Measurements from ENCODE around the gene GDA.

GDA gene

DNA sequence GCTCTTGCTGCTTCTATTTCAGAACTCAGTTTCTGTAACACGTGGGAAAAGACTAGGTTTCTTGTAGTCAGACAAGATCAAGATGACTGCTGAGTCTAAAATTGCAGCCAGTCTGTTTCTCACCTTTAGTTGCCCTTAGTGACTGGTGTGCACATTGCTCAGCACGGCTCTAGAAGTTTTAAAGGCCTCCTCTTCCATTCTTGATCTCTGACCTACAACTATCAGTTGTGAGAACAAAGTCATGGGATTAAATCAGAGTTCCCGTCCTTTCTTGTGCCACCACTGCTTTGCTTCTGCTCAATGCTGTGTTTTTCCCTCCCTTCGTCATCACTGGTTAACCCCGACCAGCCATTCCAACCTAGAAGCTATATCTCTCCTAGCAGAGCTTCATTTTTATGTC is 52.8 kb downstream of the GDA start:
- TF ChIP-seq, protein P1, sequence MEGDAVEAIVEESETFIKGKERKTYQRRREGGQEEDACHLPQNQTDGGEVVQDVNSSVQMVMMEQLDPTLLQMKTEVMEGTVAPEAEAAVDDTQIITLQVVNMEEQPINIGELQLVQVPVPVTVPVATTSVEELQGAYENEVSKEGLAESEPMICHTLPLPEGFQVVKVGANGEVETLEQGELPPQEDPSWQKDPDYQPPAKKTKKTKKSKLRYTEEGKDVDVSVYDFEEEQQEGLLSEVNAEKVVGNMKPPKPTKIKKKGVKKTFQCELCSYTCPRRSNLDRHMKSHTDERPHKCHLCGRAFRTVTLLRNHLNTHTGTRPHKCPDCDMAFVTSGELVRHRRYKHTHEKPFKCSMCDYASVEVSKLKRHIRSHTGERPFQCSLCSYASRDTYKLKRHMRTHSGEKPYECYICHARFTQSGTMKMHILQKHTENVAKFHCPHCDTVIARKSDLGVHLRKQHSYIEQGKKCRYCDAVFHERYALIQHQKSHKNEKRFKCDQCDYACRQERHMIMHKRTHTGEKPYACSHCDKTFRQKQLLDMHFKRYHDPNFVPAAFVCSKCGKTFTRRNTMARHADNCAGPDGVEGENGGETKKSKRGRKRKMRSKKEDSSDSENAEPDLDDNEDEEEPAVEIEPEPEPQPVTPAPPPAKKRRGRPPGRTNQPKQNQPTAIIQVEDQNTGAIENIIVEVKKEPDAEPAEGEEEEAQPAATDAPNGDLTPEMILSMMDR (IDR thresholded peaks at IDR 0.05; ENCODE audit: insufficient read depth, low read depth, low read length, missing control alignments) = no peak
- no peak for DNase-seq (ENCODE audit: low read depth)
- no peak overlapping the region for H3K4me3 ChIP-seq (ENCODE audit: low read length)

GRCh38 chr9:72203205-72203803 is 54.1 kb downstream of the GDA start:
- DNase-seq (ENCODE audit: low read depth) = peak; percentile 66
- no peak overlapping the region for H3K4me3 ChIP-seq (ENCODE audit: low read length)
- TF ChIP-seq, protein P1 (IDR thresholded peaks at IDR 0.05; ENCODE audit: insufficient read depth, low read depth, low read length, missing control alignments) = peak; percentile 83

DNA sequence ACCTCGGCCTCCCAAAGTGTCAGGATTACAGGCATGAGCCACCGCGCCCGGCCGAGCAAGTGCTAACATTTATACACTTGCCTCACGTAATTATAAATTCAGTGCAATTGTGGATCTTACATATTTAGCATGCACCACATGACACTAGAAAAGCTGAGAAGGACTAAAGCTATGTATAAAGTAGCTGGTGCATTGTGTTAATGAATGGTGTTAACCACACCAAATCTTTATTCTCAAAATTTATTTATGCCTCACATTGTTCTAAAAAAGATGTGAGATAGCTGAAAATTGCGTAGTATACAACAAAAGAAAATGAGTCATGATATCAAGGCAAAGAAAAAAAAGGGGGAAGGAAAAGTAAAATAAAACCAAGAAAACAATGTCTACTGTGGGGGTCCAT is 54.8 kb downstream of the GDA start:
- DNase-seq (ENCODE audit: low read depth) = no peak
- TF ChIP-seq, protein P1 (IDR thresholded peaks at IDR 0.05; ENCODE audit: insufficient read depth, low read depth, low read length, missing control alignments) = no peak
- no peak overlapping the region for H3K4me3 ChIP-seq (ENCODE audit: low read length)

- DNase-seq (ENCODE audit: low read depth) = peak; percentile 36
- TF ChIP-seq, protein P1 (IDR thresholded peaks at IDR 0.05; ENCODE audit: insufficient read depth, low read depth, low read length, missing control alignments) = no peak
- H3K4me3 ChIP-seq (ENCODE audit: low read length) = no peak overlapping the region
Measured at GRCh38 chr9:72205513-72205912, 56.3 kb downstream of the GDA start.

- TF ChIP-seq, protein P1 (IDR thresholded peaks at IDR 0.05; ENCODE audit: insufficient read depth, low read depth, low read length, missing control alignments) = no peak
- H3K4me3 ChIP-seq (ENCODE audit: low read length) = no peak overlapping the region
- no peak for DNase-seq (ENCODE audit: low read depth)
Measured at GRCh38 chr9:72207278-72207677, 58.0 kb downstream of the GDA start.

DNA sequence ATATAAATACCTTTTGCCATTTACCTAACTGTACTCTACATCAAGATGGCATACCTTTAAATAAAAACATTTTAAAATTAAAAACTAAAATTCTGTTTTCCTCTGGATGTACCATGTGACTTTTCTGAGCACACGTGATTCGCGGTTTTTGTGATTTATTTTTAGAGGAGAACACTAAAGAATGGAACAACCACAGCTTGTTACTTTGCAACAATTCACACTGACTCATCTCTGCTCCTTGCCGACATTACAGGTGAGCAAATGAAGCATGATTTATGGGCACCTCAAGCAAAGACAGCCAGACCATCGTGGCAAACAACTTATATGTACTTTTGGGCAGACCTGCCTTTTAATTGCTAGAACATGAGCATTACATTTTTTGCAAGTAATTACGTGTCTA is 61.3 kb downstream of the GDA start:
- TF ChIP-seq, protein P1 (IDR thresholded peaks at IDR 0.05; ENCODE audit: insufficient read depth, low read depth, low read length, missing control alignments) = no peak
- no peak overlapping the region for H3K4me3 ChIP-seq (ENCODE audit: low read length)
- peak; percentile 70 for DNase-seq (ENCODE audit: low read depth)

- DNase-seq (ENCODE audit: low read depth) = peak; percentile 16
- TF ChIP-seq, protein P1 (IDR thresholded peaks at IDR 0.05; ENCODE audit: insufficient read depth, low read depth, low read length, missing control alignments) = no peak
Measured at GRCh38 chr9:72211047-72211446, 61.8 kb downstream of the GDA start.

More at GRCh38 chr9:72211047-72211446, 61.8 kb downstream of the GDA start:
- no peak overlapping the region for H3K4me3 ChIP-seq (ENCODE audit: low read length)
